Panc1 (cell line): ENCODE data around the gene CHMP6. TPM values are rescaled to one million over a fixed set of nuclear protein-coding genes. Genes with fewer than 3 reads are reported as not detected.

Experiments used
- ATAC-seq: fragments of 200-7000 bp; cut with Tn5 transposase; 2 replicates; pipeline ENCODE4 v1.9.1; 2020; ENCODE audit warnings: mild to moderate bottlenecking, moderate library complexity
- BruUV-seq: library from RNA; stranded (reverse); fragments of 400-500 nt; replicated peaks from 2 replicates; lab custom pipeline; 2021; lab: Mats Ljungman, UMichigan
- CTCF ChIA-PET: fragments of 300-600 bp; sonication (Branson Sonifier 250); formaldehyde crosslinking; loops from one replicate; lab custom pipeline; 2022; ENCODE audit warnings: antibody characterized with exemption; lab: Charles Lee
- POLR2A ChIA-PET: fragments of 300-600 bp; sonication (Branson Sonifier 250); formaldehyde crosslinking; loops from one replicate; lab custom pipeline; 2022; ENCODE audit warnings: antibody characterized with exemption; lab: Charles Lee
- DNase-seq: peaks from one replicate; pipeline ENCODE4 v3.0.0-alpha.2; 2010; ENCODE audit warnings: low read depth, low spot score
- H3K27ac ChIP-seq: 2 replicates; pipeline ENCODE4 v1.5.1; 2011; ENCODE audit warnings: mild to moderate bottlenecking, low read length, inconsistent platforms
- H3K27me3 ChIP-seq: fragments of 200-500 bp; sonication (Bioruptor generic); 2 replicates; pipeline ENCODE4 v1.6.0; 2014; ENCODE audit warnings: low read length, inconsistent platforms; ENCODE audit not compliant: control insufficient read depth, insufficient read depth
- H3K36me3 ChIP-seq: fragments of 200-500 bp; sonication (Bioruptor generic); 2 replicates; pipeline ENCODE4 v1.5.1; 2014; ENCODE audit warnings: inconsistent platforms, mild to moderate bottlenecking, low read length, moderate library complexity; ENCODE audit not compliant: control insufficient read depth, insufficient read depth
- H3K4me1 ChIP-seq: 2 replicates; pipeline ENCODE4 v1.5.1; 2011; ENCODE audit warnings: inconsistent platforms, mild to moderate bottlenecking, low read length, moderate library complexity; ENCODE audit not compliant: control insufficient read depth, insufficient read depth
- H3K4me3 ChIP-seq, 2 experiments: 2 replicates each; pipeline ENCODE4 v1.5.1; 2011 to 2012; ENCODE audit warnings: low read depth in 2 of 2, low read length in 2 of 2, mild to moderate bottlenecking in 2 of 2, inconsistent platforms in 1 of 2, moderate library complexity in 1 of 2
- H3K9me3 ChIP-seq: fragments of 200-500 bp; sonication (Bioruptor generic); 2 replicates; pipeline ENCODE4 v1.5.1; 2014; ENCODE audit warnings: low read depth, mild to moderate bottlenecking, inconsistent platforms, low read length, moderate library complexity; ENCODE audit not compliant: control insufficient read depth, insufficient read depth
- CTCF ChIP-seq: fragments of 450-650 bp; IDR thresholded peaks from 2 replicates; pipeline ENCODE4 v1.5.1; 2017; ENCODE audit warnings: mild to moderate bottlenecking
- POLR2AphosphoS5 ChIP-seq: IDR thresholded peaks from 2 replicates; pipeline ENCODE4 v1.6.1; 2012; ENCODE audit warnings: mild to moderate bottlenecking, low read depth, low read length, moderate library complexity
- REST ChIP-seq, 2 experiments: IDR thresholded peaks; 2 replicates each; pipeline ENCODE4 v1.6.1; 2011 to 2012; ENCODE audit warnings: low read depth in 2 of 2, control low read depth in 1 of 2, low read length in 1 of 2, mild to moderate bottlenecking in 1 of 2, moderate library complexity in 1 of 2; ENCODE audit not compliant: insufficient read depth in 1 of 2
- SIN3A ChIP-seq: IDR thresholded peaks from 2 replicates; pipeline ENCODE4 v1.6.1; 2012; ENCODE audit warnings: low read depth, mild to moderate bottlenecking, low read length, moderate library complexity, borderline replicate concordance; ENCODE audit not compliant: insufficient read depth
- TCF7L2 ChIP-seq: IDR thresholded peaks from 2 replicates; pipeline ENCODE4 v1.6.1; 2011; ENCODE audit warnings: mild to moderate bottlenecking, low read depth, low read length, inconsistent platforms
- in situ Hi-C: cut with HindIII; loops from 2 replicates; pipeline ENCODE4 v1.10.0; 2016; ENCODE audit warnings: low sequenced_read_pairs, low pct_unique_long_range_greater_than_20kb
- intact Hi-C: fragments of 100-400 bp; cut with micrococcal nuclease; formaldehyde crosslinking; loops from one replicate; pipeline ENCODE4 v1.10.0; 2022; ENCODE audit not compliant: unreplicated experiment
- total RNA-seq: library from RNA; stranded (reverse); gene quantifications from one replicate; pipeline ENCODE4 v1.2.1, GENCODE V29; 2021; ENCODE audit not compliant: unreplicated experiment

Gene CHMP6
- total RNA-seq, 1 experiment from 2014 or later = 43.7 TPM

- DNase-seq (no peak), ATAC-seq (no peak)
- no TSS peak for BruUV-seq
- no peaks in the 10 kb centered on the region for H3K36me3 ChIP-seq
- H3K4me3 ChIP-seq = no peak overlapping the region
- TF ChIP-seq POLR2AphosphoS5 (no peak), TCF7L2 (no peak), REST (IDR thresholded peaks at IDR 0.05; ENCODE audit: insufficient read depth in 1 of 2, low read depth in 2 of 2, low read length in 1 of 2) (no peak), CTCF (no peak), SIN3A (no peak)
- peaks cover 18% of the 10 kb centered on the region for H3K4me1 ChIP-seq
- intact Hi-C loops = no loop called here
- POLR2A ChIA-PET = no interaction called here
- H3K9me3 ChIP-seq = no peaks in the 10 kb centered on the region
- no peaks in the 10 kb centered on the region for H3K27me3 ChIP-seq
- H3K27ac ChIP-seq = no peak overlapping the region
- CTCF ChIA-PET = no interaction called here
- in situ Hi-C loops = no loop called here
Measured at GRCh38 chr17:80986046-80986445, 5.6 kb upstream of the CHMP6 start.

DNA sequence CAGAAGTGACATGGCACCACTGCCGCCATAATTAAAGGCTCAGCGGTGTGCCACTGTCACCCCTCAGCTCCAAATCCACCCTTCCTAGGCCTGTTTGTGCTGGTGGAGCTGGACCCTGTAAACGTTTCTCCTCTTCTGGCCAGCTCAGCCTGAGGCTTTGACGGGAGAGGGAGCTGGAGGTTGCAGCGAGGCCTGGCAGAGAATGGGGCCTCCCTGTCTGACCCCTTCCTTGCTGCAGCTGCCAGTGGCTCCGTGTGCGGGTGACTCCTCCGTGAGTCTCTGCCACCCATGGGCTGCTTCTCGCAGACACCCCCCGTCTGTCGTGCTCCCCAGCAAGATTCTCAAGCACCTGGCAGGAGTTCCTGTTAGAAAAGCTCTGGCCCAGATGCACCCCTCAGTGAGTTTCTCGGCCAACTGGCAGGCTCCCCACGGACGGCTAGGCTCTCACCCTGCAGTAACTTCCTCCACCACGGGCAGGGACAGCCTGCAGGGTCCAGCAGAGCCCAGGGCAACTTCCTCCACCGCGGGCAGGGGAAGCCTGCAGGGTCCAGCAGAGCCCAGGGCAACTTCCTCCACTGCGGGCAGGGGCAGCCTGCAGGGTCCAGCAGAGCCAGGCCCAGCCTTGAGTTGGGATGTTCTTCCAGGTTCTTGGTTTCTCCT is 4.7 kb upstream of the CHMP6 start:
- BruUV-seq = no TSS peak
- intact Hi-C loops (no loop called here), in situ Hi-C loops (no loop called here)
- ATAC-seq = no peak
- DNase-seq = no peak
- no peaks in the 10 kb centered on the region for H3K36me3 ChIP-seq
- H3K27me3 ChIP-seq = no peaks in the 10 kb centered on the region
- CTCF ChIA-PET = no interaction called here
- TF ChIP-seq TCF7L2 (no peak), CTCF (no peak)
- no peak overlapping the region for H3K4me3 ChIP-seq
- no peak overlapping the region for H3K27ac ChIP-seq
- POLR2A ChIA-PET = no interaction called here
- H3K9me3 ChIP-seq = no peaks in the 10 kb centered on the region
- H3K4me1 ChIP-seq = peaks cover 18% of the 10 kb centered on the region
